Astrocyte of the spinal cord (primary cell): ENCODE measurements around the gene RAB12.

Experiments used
- DNase-seq: peaks from one replicate; pipeline ENCODE4 v3.0.0; 2011; ENCODE audit warnings: low read depth, low spot score
- H3K4me3 ChIP-seq: 2 replicates; pipeline ENCODE4 v1.5.1; 2011; ENCODE audit warnings: low read depth, mild to moderate bottlenecking, low read length, moderate library complexity
- CTCF ChIP-seq: IDR thresholded peaks from 2 replicates; pipeline ENCODE4 v1.5.1; 2012; ENCODE audit warnings: low read depth, mild to moderate bottlenecking, low read length, inconsistent platforms
- in situ Hi-C: cut with HindIII; loops from 2 replicates; pipeline ENCODE4 v1.10.0; 2017; ENCODE audit warnings: low sequenced_read_pairs

RAB12 gene

GRCh38 chr18:8584798-8585197, 24.4 kb upstream of the RAB12 start:
- TF ChIP-seq CTCF = no peak
- DNase-seq = no peak
- no peak overlapping the region for H3K4me3 ChIP-seq
- in situ Hi-C loops = no loop called here

DNA sequence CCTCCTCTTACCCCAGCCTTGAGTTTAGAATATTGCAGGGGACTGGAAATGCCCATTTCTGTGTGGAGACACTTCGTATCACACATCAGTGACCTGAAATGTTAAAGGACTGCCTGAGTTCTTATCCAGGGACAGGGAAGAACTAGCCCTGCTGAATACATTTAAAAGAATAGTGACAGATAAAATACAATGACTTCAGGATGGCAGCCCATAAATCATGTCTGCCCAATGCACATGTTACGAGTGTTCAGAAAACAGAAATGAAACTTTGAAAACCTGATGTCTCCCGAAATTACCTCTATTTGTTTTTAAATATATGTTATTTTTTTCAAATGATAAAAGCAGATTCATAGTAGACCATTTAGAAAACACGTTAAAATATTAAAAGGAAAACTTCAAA, 22.3 kb upstream of the RAB12 start:
- DNase-seq = no peak
- no peak for TF ChIP-seq CTCF
- in situ Hi-C loops = no loop called here
- H3K4me3 ChIP-seq = no peak overlapping the region

GRCh38 chr18:8595445-8595844, 13.8 kb upstream of the RAB12 start:
- no peak overlapping the region for H3K4me3 ChIP-seq
- in situ Hi-C loops = no loop called here
- no peak for DNase-seq
- no peak for TF ChIP-seq CTCF

- in situ Hi-C loops = no loop called here
- DNase-seq = no peak
- no peak overlapping the region for H3K4me3 ChIP-seq
- no peak for TF ChIP-seq CTCF
Measured at GRCh38 chr18:8601277-8602032, 7.8 kb upstream of the RAB12 start.

GRCh38 chr18:8602040-8602439, 7.2 kb upstream of the RAB12 start:
- no peak for DNase-seq
- in situ Hi-C loops = no loop called here
- no peak for TF ChIP-seq CTCF

GRCh38 chr18:8602557-8602956, 6.7 kb upstream of the RAB12 start:
- no peak overlapping the region for H3K4me3 ChIP-seq
- no peak for DNase-seq
- TF ChIP-seq CTCF = no peak
- in situ Hi-C loops = no loop called here

More at GRCh38 chr18:8602040-8602439, 7.2 kb upstream of the RAB12 start:
- no peak overlapping the region for H3K4me3 ChIP-seq
